SU-DHL-6 (cell line): ENCODE results near the gene HDAC10.

ENCODE experiments used
- EZH2phosphoT487 ChIP-seq: fragments of 200-600 bp; sonication (generic), shearing (Covaris generic); conservative IDR thresholded peaks from 2 replicates; pipeline ENCODE4 v1.6.1; 2018; ENCODE audit warnings: mild to moderate bottlenecking, antibody characterized with exemption, low read length, moderate library complexity, mixed read lengths
- TF ChIP-seq, protein P1 (sequence below): fragments of 200-600 bp; sonication (generic); IDR thresholded peaks from one replicate; pipeline ENCODE4 v1.5.1; 2017; ENCODE audit warnings: antibody characterized with exemption, mild to moderate bottlenecking, low read length, moderate library complexity; ENCODE audit not compliant: insufficient read depth, poor library complexity, severe bottlenecking

DNA sequence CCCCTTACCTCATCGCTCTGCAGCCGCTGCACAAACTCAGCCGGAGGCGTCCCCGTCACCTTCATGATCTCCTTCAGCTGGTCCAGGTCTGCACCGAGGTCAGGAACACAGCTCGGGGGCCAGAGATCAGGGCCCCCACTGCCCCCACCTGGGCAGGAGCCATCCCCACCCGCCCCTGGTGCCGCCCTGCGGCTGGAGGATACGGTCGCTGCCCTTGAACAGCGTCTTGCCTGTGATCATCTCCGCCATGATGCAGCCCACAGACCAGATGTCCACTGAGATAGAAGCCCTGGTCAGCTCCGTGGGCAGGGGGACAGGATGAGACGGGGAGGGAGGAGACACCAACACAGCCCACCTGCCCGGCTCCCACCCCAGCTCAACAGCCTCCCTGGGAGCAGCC is 4.5 kb upstream of the HDAC10 start:
- TF ChIP-seq, protein P1, sequence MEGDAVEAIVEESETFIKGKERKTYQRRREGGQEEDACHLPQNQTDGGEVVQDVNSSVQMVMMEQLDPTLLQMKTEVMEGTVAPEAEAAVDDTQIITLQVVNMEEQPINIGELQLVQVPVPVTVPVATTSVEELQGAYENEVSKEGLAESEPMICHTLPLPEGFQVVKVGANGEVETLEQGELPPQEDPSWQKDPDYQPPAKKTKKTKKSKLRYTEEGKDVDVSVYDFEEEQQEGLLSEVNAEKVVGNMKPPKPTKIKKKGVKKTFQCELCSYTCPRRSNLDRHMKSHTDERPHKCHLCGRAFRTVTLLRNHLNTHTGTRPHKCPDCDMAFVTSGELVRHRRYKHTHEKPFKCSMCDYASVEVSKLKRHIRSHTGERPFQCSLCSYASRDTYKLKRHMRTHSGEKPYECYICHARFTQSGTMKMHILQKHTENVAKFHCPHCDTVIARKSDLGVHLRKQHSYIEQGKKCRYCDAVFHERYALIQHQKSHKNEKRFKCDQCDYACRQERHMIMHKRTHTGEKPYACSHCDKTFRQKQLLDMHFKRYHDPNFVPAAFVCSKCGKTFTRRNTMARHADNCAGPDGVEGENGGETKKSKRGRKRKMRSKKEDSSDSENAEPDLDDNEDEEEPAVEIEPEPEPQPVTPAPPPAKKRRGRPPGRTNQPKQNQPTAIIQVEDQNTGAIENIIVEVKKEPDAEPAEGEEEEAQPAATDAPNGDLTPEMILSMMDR, result no peak
- TF ChIP-seq EZH2phosphoT487, result no peak
